HG03460 (cell line): ENCODE data around the gene ARFGEF3.
"Not testable (repeated sequence)": the region's sequence is repeated elsewhere in the genome, so short reads cannot be mapped to it uniquely, and the experiment has no call there.

Source experiments
- ATAC-seq: cut with Tn5 transposase; IDR thresholded peaks from one replicate; pipeline ENCODE4 v1.9.1; 2021; ENCODE audit not compliant: unreplicated experiment

The ARFGEF3 gene

GRCh38 chr6:138272533-138273315 is 111.0 kb downstream of the ARFGEF3 start:
- no peak for ATAC-seq

- no peak for ATAC-seq
Measured at GRCh38 chr6:138275976-138276375, 114.2 kb downstream of the ARFGEF3 start.

GRCh38 chr6:138277835-138278234 is 116.1 kb downstream of the ARFGEF3 start:
- no peak for ATAC-seq

GRCh38 chr6:138278326-138278725 is 116.6 kb downstream of the ARFGEF3 start:
- no peak for ATAC-seq

- no peak for ATAC-seq
Measured at GRCh38 chr6:138285800-138286199, 124.1 kb downstream of the ARFGEF3 start.

- no peak for ATAC-seq
Measured at GRCh38 chr6:138286698-138287097, 125.0 kb downstream of the ARFGEF3 start.

- peak; percentile 56 for ATAC-seq
Measured at GRCh38 chr6:138287144-138287955, 125.6 kb downstream of the ARFGEF3 start.

GRCh38 chr6:138288428-138289085 is 126.8 kb downstream of the ARFGEF3 start:
- ATAC-seq = not testable (repeated sequence)

- ATAC-seq = no peak
Measured at GRCh38 chr6:138289739-138290138, 128.0 kb downstream of the ARFGEF3 start.

- ATAC-seq = no peak
Measured at GRCh38 chr6:138290423-138290962, 128.8 kb downstream of the ARFGEF3 start.

GRCh38 chr6:138291036-138291848 is 129.5 kb downstream of the ARFGEF3 start:
- ATAC-seq = no peak

- ATAC-seq = no peak
Measured at GRCh38 chr6:138291849-138292181, 130.1 kb downstream of the ARFGEF3 start.

- no peak for ATAC-seq
Measured at GRCh38 chr6:138292482-138292881, 130.7 kb downstream of the ARFGEF3 start.

- ATAC-seq = no peak
Measured at GRCh38 chr6:138293428-138294395, 132.0 kb downstream of the ARFGEF3 start.

GRCh38 chr6:138296381-138296780 is 134.6 kb downstream of the ARFGEF3 start:
- no peak for ATAC-seq

- ATAC-seq = no peak
Measured at GRCh38 chr6:138296786-138297185, 135.0 kb downstream of the ARFGEF3 start.

- no peak for ATAC-seq
Measured at GRCh38 chr6:138297761-138298298, 136.1 kb downstream of the ARFGEF3 start.

GRCh38 chr6:138300469-138300868 is 138.7 kb downstream of the ARFGEF3 start:
- no peak for ATAC-seq

GRCh38 chr6:138302554-138302953 is 140.8 kb downstream of the ARFGEF3 start:
- ATAC-seq = no peak
